Body of pancreas (tissue), 4 donors: Measurements from ENCODE around the gene ROBO1.

Source experiments
- CTCF ChIP-seq, 7 experiments: fragments of 450-650 bp in 4 of 7; fragments of 200-600 bp in 3 of 7; sonication (generic) in 3 of 7; IDR thresholded peaks; one replicate each; pipeline ENCODE4 v1.5.1; 2016 to 2019; ENCODE audit warnings: antibody characterized with exemption in 7 of 7
- POLR2A ChIP-seq, 3 donors: fragments of 450-650 bp; IDR thresholded peaks; one replicate each; pipeline ENCODE4 v1.6.1; 2016; ENCODE audit warnings: antibody characterized with exemption in 3 of 3, mild to moderate bottlenecking in 2 of 3

GRCh38 chr3:79074558-79074957 lies 693.2 kb downstream of the ROBO1 start:
- TF ChIP-seq CTCF (IDR thresholded peaks at IDR 0.05), result no peak
- TF ChIP-seq POLR2A (IDR thresholded peaks at IDR 0.05), result no peak
